IMR-90 (cell line): ENCODE measurements around the gene RERE. TPM values are rescaled to one million over a fixed set of nuclear protein-coding genes. Genes with fewer than 3 reads are reported as not detected.

Experiments used
- ATAC-seq: fragments of 200-7000 bp; cut with Tn5 transposase; 2 replicates; pipeline ENCODE4 v1.9.1; 2020; ENCODE audit warnings: low read depth, mild to moderate bottlenecking, moderate library complexity
- BruUV-seq: library from RNA; stranded (reverse); fragments of 400-500 nt; replicated peaks from 2 replicates; lab custom pipeline; 2021; lab: Mats Ljungman, UMichigan
- CTCF ChIA-PET: fragments of 300-600 bp; formaldehyde crosslinking; extraction: SDS; loops from one replicate; lab custom pipeline; 2021; ENCODE audit warnings: antibody characterized with exemption; lab: Yijun Ruan, JAX
- POLR2A ChIA-PET: fragments of 300-600 bp; sonication (Branson Sonifier 250); formaldehyde crosslinking; loops from one replicate; lab custom pipeline; 2022; ENCODE audit warnings: antibody characterized with exemption; ENCODE audit not compliant: unreplicated experiment; lab: Charles Lee
- DNase-seq: peaks from one replicate; pipeline ENCODE4 v3.0.0; 2013
- H2AFZ ChIP-seq: replicated peaks from 2 replicates; pipeline ENCODE3; 2013; ENCODE audit warnings: low read length, mild to moderate bottlenecking; ENCODE audit not compliant: poor library complexity
- H2AK5ac ChIP-seq: 2 replicates; pipeline ENCODE4 v1.6.1; 2013; ENCODE audit warnings: low read depth, low read length, inconsistent platforms
- H2AK9ac ChIP-seq: replicated peaks from 2 replicates; pipeline ENCODE3; 2013; ENCODE audit warnings: mild to moderate bottlenecking, low read depth, low read length, moderate library complexity; ENCODE audit not compliant: poor library complexity
- H2BK120ac ChIP-seq: 2 replicates; pipeline ENCODE4 v1.6.1; 2013; ENCODE audit warnings: low read depth, low read length, inconsistent platforms
- H2BK15ac ChIP-seq: 3 replicates; pipeline ENCODE4 v1.6.1; 2013; ENCODE audit warnings: low read depth, low read length, inconsistent platforms
- H2BK20ac ChIP-seq: 2 replicates; pipeline ENCODE4 v1.6.1; 2013; ENCODE audit warnings: low read depth, mild to moderate bottlenecking, inconsistent platforms, low read length, moderate library complexity
- H2BK5ac ChIP-seq: 2 replicates; pipeline ENCODE4 v1.6.1; 2013; ENCODE audit warnings: mild to moderate bottlenecking, low read depth, low read length, inconsistent platforms; ENCODE audit not compliant: poor library complexity, severe bottlenecking
- H3K14ac ChIP-seq: replicated peaks from 2 replicates; pipeline ENCODE4 v1.6.1; 2013; ENCODE audit warnings: low read depth, low read length, inconsistent platforms
- H3K18ac ChIP-seq: 2 replicates; pipeline ENCODE4 v1.6.1; 2013; ENCODE audit warnings: low read depth, low read length, control low read depth
- H3K23ac ChIP-seq: 2 replicates; pipeline ENCODE4 v1.6.1; 2013; ENCODE audit warnings: low read depth, low read length, inconsistent platforms
- H3K27ac ChIP-seq: 2 replicates; pipeline ENCODE4 v1.5.1; 2013; ENCODE audit warnings: mild to moderate bottlenecking, control low read depth, low read length; ENCODE audit not compliant: insufficient read depth
- H3K27me3 ChIP-seq: 2 replicates; pipeline ENCODE4 v1.6.1; 2013; ENCODE audit warnings: low read length; ENCODE audit not compliant: control insufficient read depth, insufficient read depth
- H3K36me3 ChIP-seq: 2 replicates; pipeline ENCODE4 v1.6.1; 2013; ENCODE audit warnings: low read length, mixed read lengths; ENCODE audit not compliant: control insufficient read depth, insufficient read depth
- H3K4ac ChIP-seq: 2 replicates; pipeline ENCODE4 v1.6.1; 2013; ENCODE audit warnings: low read depth, low read length, inconsistent platforms
- H3K4me1 ChIP-seq: 2 replicates; pipeline ENCODE4 v1.6.1; 2013; ENCODE audit warnings: low read length, mixed read lengths; ENCODE audit not compliant: control insufficient read depth, insufficient read depth
- H3K4me2 ChIP-seq: 2 replicates; pipeline ENCODE4 v1.6.1; 2013; ENCODE audit warnings: low read depth, mild to moderate bottlenecking, control low read depth, low read length, moderate library complexity
- H3K4me3 ChIP-seq: 2 replicates; pipeline ENCODE4 v1.5.1; 2013; ENCODE audit warnings: low read depth, mild to moderate bottlenecking, control low read depth, low read length, moderate library complexity; ENCODE audit not compliant: insufficient read depth
- H3K56ac ChIP-seq: 2 replicates; pipeline ENCODE4 v1.6.1; 2013; ENCODE audit warnings: low read length, inconsistent platforms; ENCODE audit not compliant: insufficient read depth; ENCODE audit errors: extremely low read depth
- H3K79me1 ChIP-seq, 2 experiments: 2 replicates each; pipeline ENCODE4 v1.6.1; 2013; ENCODE audit warnings: low read length in 2 of 2, inconsistent platforms in 1 of 2, low read depth in 1 of 2
- H3K9ac ChIP-seq: 2 replicates; pipeline ENCODE4 v1.6.1; 2013; ENCODE audit warnings: low read depth, low read length, control low read depth
- H3K9me1 ChIP-seq: 2 replicates; pipeline ENCODE4 v1.6.1; 2013; ENCODE audit warnings: low read length, inconsistent platforms; ENCODE audit not compliant: insufficient read depth
- H3K9me3 ChIP-seq: 2 replicates; pipeline ENCODE4 v1.6.1; 2013; ENCODE audit warnings: low read length; ENCODE audit not compliant: control insufficient read depth, insufficient read depth
- H4K20me1 ChIP-seq: 2 replicates; pipeline ENCODE4 v1.6.1; 2013; ENCODE audit warnings: low read length, inconsistent platforms; ENCODE audit not compliant: insufficient read depth
- H4K5ac ChIP-seq: 2 replicates; pipeline ENCODE4 v1.6.1; 2013; ENCODE audit warnings: mild to moderate bottlenecking, low read depth, low read length, control low read depth
- H4K8ac ChIP-seq, 2 experiments: 2 replicates each; pipeline ENCODE4 v1.6.1; 2013; ENCODE audit warnings: low read depth in 2 of 2, low read length in 2 of 2, control low read depth in 1 of 2, inconsistent platforms in 1 of 2
- H4K91ac ChIP-seq: 2 replicates; pipeline ENCODE4 v1.6.1; 2013; ENCODE audit warnings: low read depth, low read length, inconsistent platforms; ENCODE audit not compliant: insufficient read depth
- FOS ChIP-seq: fragments of 150-350 bp; IDR thresholded peaks from 2 replicates; pipeline ENCODE4 v1.6.1; 2016; ENCODE audit warnings: low read depth, low read length
- MAFK ChIP-seq: IDR thresholded peaks from 2 replicates; pipeline ENCODE4 v1.6.1; 2012; ENCODE audit warnings: low read depth, low read length, improper control_type of control experiment
- NFE2L2 ChIP-seq: fragments of 150-350 bp; IDR thresholded peaks from 2 replicates; pipeline ENCODE4 v1.6.1; 2016; ENCODE audit warnings: low read depth, mild to moderate bottlenecking, low read length
- POLR2A ChIP-seq: IDR thresholded peaks from 2 replicates; pipeline ENCODE4 v1.6.1; 2012; ENCODE audit warnings: mild to moderate bottlenecking, low read depth, low read length
- RAD21 ChIP-seq: IDR thresholded peaks from 2 replicates; pipeline ENCODE4 v1.6.1; 2012; ENCODE audit warnings: low read length, improper control_type of control experiment
- RCOR1 ChIP-seq: IDR thresholded peaks from 2 replicates; pipeline ENCODE4 v1.6.1; 2012; ENCODE audit warnings: mild to moderate bottlenecking, low read length, improper control_type of control experiment; ENCODE audit not compliant: insufficient replicate concordance
- SMC3 ChIP-seq: fragments of 150-350 bp; IDR thresholded peaks from 2 replicates; pipeline ENCODE4 v1.6.1; 2016; ENCODE audit warnings: low read depth, mild to moderate bottlenecking, antibody characterized with exemption, low read length, moderate library complexity
- WGBS, 2 experiments: methylation state at CpG; one replicate each; pipeline versions ENCODE4 v1.1.5 to v1.1.7; 2013; ENCODE audit warnings: missing lambda C conversion rate in 2 of 2; ENCODE audit not compliant: insufficient read length in 1 of 2; ENCODE audit errors: extremely low coverage in 2 of 2; 5-methylcytosine and 5-hydroxymethylcytosine counted together
- dilution Hi-C: fragments of 300-500 bp; cut with HindIII; formaldehyde crosslinking; loops from one replicate; pipeline ENCODE4 v1.14.3; 2018; ENCODE audit warnings: low sequenced_read_pairs; ENCODE audit not compliant: unreplicated experiment
- in situ Hi-C: fragments of 300-500 bp; cut with MboI; formaldehyde crosslinking; loops from 3 replicates; pipeline ENCODE4 v1.14.3; 2019; ENCODE audit warnings: low sequenced_read_pairs, inconsistent platforms, mixed read lengths
- intact Hi-C: fragments of 100-400 bp; cut with micrococcal nuclease; formaldehyde crosslinking; loops from 2 replicates; pipeline ENCODE4 v1.10.0; 2022
- polyA plus RNA-seq, 3 experiments: library from polyadenylated mRNA; depleted of rRNA; stranded (reverse); fragments of >200 nt; gene quantifications; 2 replicates each; pipeline ENCODE4 v1.2.3, GENCODE V29; 2012; ENCODE audit warnings: low replicate concordance in 1 of 3
- total RNA-seq: library from RNA; depleted of rRNA; stranded (reverse); fragments of >200 nt; gene quantifications from 2 replicates; pipeline ENCODE4 v1.2.3, GENCODE V29; 2012
- TF ChIP-seq, protein P1 (sequence below): fragments of 150-350 bp; IDR thresholded peaks from 2 replicates; pipeline ENCODE4 v1.6.1; 2017; ENCODE audit warnings: mild to moderate bottlenecking, antibody characterized with exemption, low read length, low read depth

Gene RERE
- total and polyA plus RNA-seq, 2 of the 4 experiments (the other 2 are of a cell fraction), result 11.5 to 25.1 TPM

DNA sequence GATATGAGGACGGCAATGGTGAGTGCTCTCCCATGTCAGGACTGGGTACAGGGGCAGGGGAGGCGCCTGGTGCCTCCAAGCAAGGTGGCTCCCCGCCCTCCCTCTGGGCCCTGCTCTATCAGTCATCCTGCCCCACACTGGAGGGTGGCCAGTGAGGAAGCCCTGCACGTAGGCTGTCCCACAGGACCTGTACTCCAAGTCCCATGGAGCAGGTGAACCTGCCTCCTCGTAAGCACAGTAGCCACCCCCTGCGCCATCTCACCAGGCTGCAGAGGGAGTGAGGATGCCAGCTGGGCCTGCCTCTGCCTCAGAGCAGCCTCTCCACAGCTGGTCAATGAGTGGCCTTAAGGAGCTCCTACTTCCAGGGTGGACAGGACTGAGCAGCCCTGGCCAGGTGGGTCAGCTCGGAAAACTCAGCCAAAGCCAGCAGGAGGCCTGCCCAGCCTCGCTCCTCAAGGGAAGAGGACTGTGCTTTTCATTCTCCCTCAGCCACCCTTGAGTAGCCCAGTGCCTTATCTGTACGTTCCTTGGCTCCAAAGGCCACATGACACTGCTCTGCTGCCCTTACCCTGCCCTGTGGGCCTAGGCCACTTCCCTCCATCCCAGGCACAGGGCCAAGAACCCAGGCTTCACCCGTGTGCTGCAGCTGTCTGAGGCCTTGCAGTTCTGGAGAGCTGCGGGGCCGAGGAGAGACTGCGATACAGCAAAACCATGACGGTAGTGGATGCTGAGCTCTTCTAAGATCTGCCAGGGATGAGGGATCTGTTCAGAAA lies 459.9 kb downstream of the RERE start:
- dilution Hi-C loops, result no loop called here
- BruUV-seq, result no TSS peak
- Histone ChIP-seq H4K8ac (no peak overlapping the region), H2BK5ac (no peak overlapping the region), H3K27ac (no peak overlapping the region), H3K9ac (no peak overlapping the region), H2AK5ac (no peak overlapping the region; the same call in 1 of the 2 replicates), H3K4me2 (no peak overlapping the region), H3K56ac (no peak overlapping the region), H2AK9ac (peak overlapping the region; percentile 85), H3K9me3 (no peaks in the 10 kb centered on the region), H3K79me1 (peaks cover 28 to 60% of the 10 kb centered on the region in 2 experiments), H3K14ac (no peak overlapping the region), H3K4me1 (peaks cover 4% of the 10 kb centered on the region; the same call in 1 of the 2 replicates), H3K4ac (no peak overlapping the region), H3K9me1 (peaks cover 3% of the 10 kb centered on the region; the same call in 1 of the 2 replicates), H2AFZ (peak overlapping the region; percentile 43), H4K91ac (no peak overlapping the region), H2BK15ac (no peak overlapping the region), H4K5ac (no peak overlapping the region), H3K36me3 (peaks cover 94% of the 10 kb centered on the region), H3K18ac (no peak overlapping the region; the same call in 1 of the 2 replicates), H3K27me3 (no peaks in the 10 kb centered on the region), H3K23ac (no peak overlapping the region; the same call in 1 of the 2 replicates), H2BK120ac (no peak overlapping the region), H2BK20ac (no peak overlapping the region), H3K4me3 (no peak overlapping the region), H4K20me1 (peaks cover 44% of the 10 kb centered on the region)
- in situ Hi-C loops, result no loop called here
- ATAC-seq (no peak), DNase-seq (no peak)
- 100% methylated on average over 5 of the region's 14 CpGs; no CpG with 5 or more reads in 1 of the 2 experiments for WGBS, 2 experiments
- ChIA-PET CTCF (interaction anchor here (0.6 kb wide), 1 partner anchor 125 kb away, joined by 5 read pairs; no protein-coding TSS in a partner anchor), POLR2A (no interaction called here)
- no peak for TF ChIP-seq FOS
- TF ChIP-seq SMC3, result no peak
- TF ChIP-seq RAD21, result no peak
- TF ChIP-seq POLR2A, result no peak
- no peak for TF ChIP-seq RCOR1
- no peak for TF ChIP-seq MAFK
- TF ChIP-seq, protein P1, sequence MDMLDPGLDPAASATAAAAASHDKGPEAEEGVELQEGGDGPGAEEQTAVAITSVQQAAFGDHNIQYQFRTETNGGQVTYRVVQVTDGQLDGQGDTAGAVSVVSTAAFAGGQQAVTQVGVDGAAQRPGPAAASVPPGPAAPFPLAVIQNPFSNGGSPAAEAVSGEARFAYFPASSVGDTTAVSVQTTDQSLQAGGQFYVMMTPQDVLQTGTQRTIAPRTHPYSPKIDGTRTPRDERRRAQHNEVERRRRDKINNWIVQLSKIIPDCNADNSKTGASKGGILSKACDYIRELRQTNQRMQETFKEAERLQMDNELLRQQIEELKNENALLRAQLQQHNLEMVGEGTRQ, result no peak
- no peak for TF ChIP-seq NFE2L2
- intact Hi-C loops, result no loop called here
